Measurements from ENCODE around the gene CREBBP. TPM values are rescaled to one million over a fixed set of nuclear protein-coding genes. Genes with fewer than 3 reads are reported as not detected.

Gene CREBBP
- total RNA-seq, 1 donor from 2014 or later = 15.9 TPM

- peak; percentile 72 to 81 for DNase-seq (ENCODE audit: low read depth in 2 of 2)
Observed at GRCh38 chr16:3879887-3880564, 487 bp downstream of the CREBBP start.

GRCh38 chr16:3879258-3879886 is 1.1 kb downstream of the CREBBP start:
- peak; percentile 25 to 39 for DNase-seq (ENCODE audit: low read depth in 2 of 2)

GRCh38 chr16:3878610-3879009 is 1.9 kb downstream of the CREBBP start:
- peak in 1 of 2 donors; percentile 26 for DNase-seq (ENCODE audit: low read depth in 2 of 2)

GRCh38 chr16:3876695-3877094 is 3.8 kb downstream of the CREBBP start:
- DNase-seq (ENCODE audit: low read depth in 2 of 2) = no peak

GRCh38 chr16:3876160-3876559 is 4.4 kb downstream of the CREBBP start:
- DNase-seq (ENCODE audit: low read depth in 2 of 2) = no peak

GRCh38 chr16:3874794-3875692 is 5.5 kb downstream of the CREBBP start:
- no peak for DNase-seq (ENCODE audit: low read depth in 2 of 2)

GRCh38 chr16:3874242-3874641 is 6.3 kb downstream of the CREBBP start:
- DNase-seq (ENCODE audit: low read depth in 2 of 2) = no peak

GRCh38 chr16:3873482-3874173 is 6.9 kb downstream of the CREBBP start:
- no peak for DNase-seq (ENCODE audit: low read depth in 2 of 2)

- DNase-seq (ENCODE audit: low read depth in 2 of 2) = no peak
Observed at GRCh38 chr16:3872216-3872895, 8.2 kb downstream of the CREBBP start.

- DNase-seq (ENCODE audit: low read depth in 2 of 2) = no peak
Observed at GRCh38 chr16:3868967-3869366, 11.5 kb downstream of the CREBBP start.

GRCh38 chr16:3868556-3868955 is 12.0 kb downstream of the CREBBP start:
- no peak for DNase-seq (ENCODE audit: low read depth in 2 of 2)

GRCh38 chr16:3866703-3867431 is 13.6 kb downstream of the CREBBP start:
- no peak for DNase-seq (ENCODE audit: low read depth in 2 of 2)

GRCh38 chr16:3865241-3865640 is 15.3 kb downstream of the CREBBP start:
- DNase-seq (ENCODE audit: low read depth in 2 of 2) = no peak

GRCh38 chr16:3864562-3864961 is 16.0 kb downstream of the CREBBP start:
- no peak for DNase-seq (ENCODE audit: low read depth in 2 of 2)

GRCh38 chr16:3863587-3863986 is 16.9 kb downstream of the CREBBP start:
- DNase-seq (ENCODE audit: low read depth in 2 of 2) = no peak

GRCh38 chr16:3861808-3862451 is 18.6 kb downstream of the CREBBP start:
- DNase-seq (ENCODE audit: low read depth in 2 of 2) = peak in 1 of 2 donors; percentile 57

- no peak for DNase-seq (ENCODE audit: low read depth in 2 of 2)
Observed at GRCh38 chr16:3859889-3860288, 20.6 kb downstream of the CREBBP start.

- no peak for DNase-seq (ENCODE audit: low read depth in 2 of 2)
Observed at GRCh38 chr16:3858801-3859200, 21.7 kb downstream of the CREBBP start.

GRCh38 chr16:3857189-3858043 is 23.1 kb downstream of the CREBBP start:
- DNase-seq (ENCODE audit: low read depth in 2 of 2) = peak in 1 of 2 donors; percentile 52

All from lung microvascular endothelial cell (primary cell).